Keratinocyte (primary cell): Measurements from ENCODE around the gene CD93. TPM values are rescaled to one million over a fixed set of nuclear protein-coding genes. Genes with fewer than 3 reads are reported as not detected.

Experiments used
- DNase-seq: peaks from one replicate; pipeline ENCODE4 v3.0.0-alpha.2; 2011; ENCODE audit warnings: low read depth, missing footprints, low spot score
- FAIRE-seq: peaks from 2 replicates; lab custom pipeline; 2011; peaks lifted over from hg19 to GRCh38; lab: Jason Lieb, UNC
- H2AFZ ChIP-seq: 2 replicates; pipeline ENCODE4 v1.6.0; 2012; ENCODE audit warnings: low read length, control low read depth, inconsistent platforms; ENCODE audit not compliant: control insufficient read depth
- H3K27ac ChIP-seq: 2 replicates; pipeline ENCODE4 v1.5.1; 2011; ENCODE audit warnings: low read length; ENCODE audit not compliant: control insufficient read depth, insufficient read depth
- H3K27me3 ChIP-seq: 3 replicates; pipeline ENCODE4 v1.6.0; 2011; ENCODE audit warnings: low read length; ENCODE audit not compliant: control insufficient read depth, insufficient read depth; ENCODE audit errors: extremely low read depth
- H3K36me3 ChIP-seq, 2 experiments: 2 replicates in 1 of 2; 3 replicates in 1 of 2; pipeline ENCODE4 v1.5.1; 2011; ENCODE audit warnings: low read length in 2 of 2, mild to moderate bottlenecking in 1 of 2; ENCODE audit not compliant: control insufficient read depth in 2 of 2, insufficient read depth in 2 of 2; ENCODE audit errors: extremely low read depth in 1 of 2
- H3K4me1 ChIP-seq: 3 replicates; pipeline ENCODE4 v1.5.1; 2011; ENCODE audit warnings: low read length; ENCODE audit not compliant: control insufficient read depth, insufficient read depth; ENCODE audit errors: extremely low read depth
- H3K4me2 ChIP-seq: 3 replicates; pipeline ENCODE4 v1.6.0; 2011; ENCODE audit warnings: low read depth, low read length; ENCODE audit not compliant: control insufficient read depth, insufficient read depth; ENCODE audit errors: extremely low read depth
- H3K4me3 ChIP-seq, 3 experiments: fragments of 200-600 bp in 1 of 3; sonication (generic) in 1 of 3; 2 replicates in 2 of 3; 3 replicates in 1 of 3; pipeline ENCODE4 v1.5.1; 2011 to 2016; ENCODE audit warnings: low read length in 3 of 3, mild to moderate bottlenecking in 3 of 3, control low read depth in 2 of 3, inconsistent platforms in 1 of 3, low read depth in 1 of 3, mixed read lengths in 1 of 3, mixed run types in 1 of 3, moderate library complexity in 1 of 3; ENCODE audit not compliant: control insufficient read depth in 2 of 3, insufficient read depth in 2 of 3; ENCODE audit errors: extremely low read depth in 1 of 3
- H3K79me2 ChIP-seq: 2 replicates; pipeline ENCODE4 v1.6.0; 2012; ENCODE audit warnings: low read length; ENCODE audit not compliant: control insufficient read depth, insufficient read depth
- H3K9ac ChIP-seq: 3 replicates; pipeline ENCODE4 v1.6.0; 2011; ENCODE audit warnings: low read length; ENCODE audit not compliant: control insufficient read depth, insufficient read depth; ENCODE audit errors: extremely low read depth
- H3K9me1 ChIP-seq: 3 replicates; pipeline ENCODE4 v1.6.0; 2011; ENCODE audit warnings: low read length; ENCODE audit not compliant: control insufficient read depth, insufficient read depth; ENCODE audit errors: extremely low read depth
- H3K9me3 ChIP-seq: 2 replicates; pipeline ENCODE4 v1.5.1; 2012; ENCODE audit warnings: low read depth, low read length; ENCODE audit not compliant: control insufficient read depth
- H4K20me1 ChIP-seq: 3 replicates; pipeline ENCODE4 v1.6.0; 2011; ENCODE audit warnings: low read length; ENCODE audit not compliant: control insufficient read depth, insufficient read depth; ENCODE audit errors: extremely low read depth
- EZH2 ChIP-seq: IDR thresholded peaks from one replicate; pipeline ENCODE4 v1.6.1; 2012; ENCODE audit warnings: inconsistent platforms, mild to moderate bottlenecking, low read length, moderate library complexity
- dilution Hi-C: fragments of 300-500 bp; cut with MboI; formaldehyde crosslinking; loops from one replicate; pipeline ENCODE4 v1.7.0; 2020; ENCODE audit warnings: low sequenced_read_pairs; ENCODE audit not compliant: extremely low pct_ligation_motif_present
- polyA plus RNA-seq, 5 experiments: library from polyadenylated mRNA; depleted of rRNA in 3 of 5; stranded (reverse) in 3 of 5; stranded (forward) in 1 of 5; unstranded in 1 of 5; fragments of >200 nt; gene quantifications; 1 replicate in 1 of 5; 2 replicates in 3 of 5; 3 replicates in 1 of 5; pipeline versions ENCODE4 v1.2.1 to v1.2.3, GENCODE V29; 2011 to 2012; ENCODE audit warnings: missing spikeins in 2 of 5, low read depth in 1 of 5, low replicate concordance in 1 of 5
- TF ChIP-seq, protein P1 (sequence below), 3 experiments: IDR thresholded peaks in 1 of 3; conservative IDR thresholded peaks in 1 of 3; optimal IDR thresholded peaks in 1 of 3; 2 replicates in 2 of 3; 3 replicates in 1 of 3; pipeline versions ENCODE3 to v1.5.1; 2011; ENCODE audit warnings: low read length in 3 of 3, mild to moderate bottlenecking in 3 of 3, moderate library complexity in 2 of 3, control low read depth in 1 of 3, inconsistent platforms in 1 of 3; ENCODE audit not compliant: insufficient read depth in 2 of 3; ENCODE audit errors: extremely low read depth in 1 of 3

Gene CD93
- polyA plus RNA-seq, 1 donor (not counting 4 experiments of a cell fraction or from before 2014, with no cell fraction given), result not detected

DNA sequence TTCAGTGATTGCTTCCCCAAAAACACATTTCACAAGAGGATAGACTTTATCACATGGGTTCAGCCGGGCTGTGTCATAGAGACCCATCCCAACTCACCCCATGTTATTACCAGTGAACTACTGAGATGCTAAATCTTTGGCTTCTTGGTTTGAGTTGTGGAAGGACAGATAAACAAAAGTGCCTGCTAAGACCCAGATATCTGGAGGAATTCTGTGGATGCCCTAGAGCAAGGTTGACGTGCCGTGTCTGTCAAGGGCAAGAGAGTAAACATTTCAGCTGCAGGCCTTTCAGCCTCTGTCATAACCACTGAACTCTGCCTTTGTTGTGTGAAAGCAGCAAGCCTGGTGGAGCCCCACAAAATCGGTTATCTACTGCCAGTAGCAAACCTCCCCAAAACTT lies 25.5 kb downstream of the CD93 start:
- FAIRE-seq, result no peak
- TF ChIP-seq, protein P1, sequence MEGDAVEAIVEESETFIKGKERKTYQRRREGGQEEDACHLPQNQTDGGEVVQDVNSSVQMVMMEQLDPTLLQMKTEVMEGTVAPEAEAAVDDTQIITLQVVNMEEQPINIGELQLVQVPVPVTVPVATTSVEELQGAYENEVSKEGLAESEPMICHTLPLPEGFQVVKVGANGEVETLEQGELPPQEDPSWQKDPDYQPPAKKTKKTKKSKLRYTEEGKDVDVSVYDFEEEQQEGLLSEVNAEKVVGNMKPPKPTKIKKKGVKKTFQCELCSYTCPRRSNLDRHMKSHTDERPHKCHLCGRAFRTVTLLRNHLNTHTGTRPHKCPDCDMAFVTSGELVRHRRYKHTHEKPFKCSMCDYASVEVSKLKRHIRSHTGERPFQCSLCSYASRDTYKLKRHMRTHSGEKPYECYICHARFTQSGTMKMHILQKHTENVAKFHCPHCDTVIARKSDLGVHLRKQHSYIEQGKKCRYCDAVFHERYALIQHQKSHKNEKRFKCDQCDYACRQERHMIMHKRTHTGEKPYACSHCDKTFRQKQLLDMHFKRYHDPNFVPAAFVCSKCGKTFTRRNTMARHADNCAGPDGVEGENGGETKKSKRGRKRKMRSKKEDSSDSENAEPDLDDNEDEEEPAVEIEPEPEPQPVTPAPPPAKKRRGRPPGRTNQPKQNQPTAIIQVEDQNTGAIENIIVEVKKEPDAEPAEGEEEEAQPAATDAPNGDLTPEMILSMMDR (optimal IDR thresholded peaks at IDR 0.05 in 1 of 3, IDR thresholded peaks at IDR 0.05 in 1 of 3, conservative IDR thresholded peaks at IDR 0.05 in 1 of 3; ENCODE audit: extremely low read depth in 1 of 3, insufficient read depth in 2 of 3, low read length in 3 of 3), result no peak
- no peak for TF ChIP-seq EZH2
- H3K4me2 ChIP-seq, result no peak overlapping the region

DNA sequence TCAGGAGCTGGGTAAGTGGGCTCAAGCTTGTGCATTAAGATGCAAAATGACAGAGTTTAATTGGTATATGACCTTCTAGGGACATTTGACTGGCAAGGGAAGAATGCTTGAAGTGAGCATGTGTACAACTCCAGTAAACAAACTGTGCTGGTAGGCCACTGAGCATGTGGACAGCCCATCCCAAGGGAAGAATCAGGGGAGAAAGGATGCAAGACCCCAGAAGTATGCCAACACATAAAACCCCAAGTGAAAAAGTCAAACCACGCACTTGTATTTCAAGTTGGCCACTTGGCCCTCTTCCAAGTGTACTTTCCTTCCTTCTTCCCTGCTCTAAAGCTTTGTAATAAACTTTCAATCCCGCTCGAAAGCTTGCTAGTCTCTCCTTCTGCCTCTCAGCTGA lies 26.3 kb downstream of the CD93 start:
- Histone ChIP-seq H3K4me2 (no peak overlapping the region), H3K79me2 (no peaks in the 10 kb centered on the region), H3K4me1 (no peaks in the 10 kb centered on the region), H2AFZ (no peak overlapping the region), H4K20me1 (no peaks in the 10 kb centered on the region), H3K36me3 (no peaks in the 10 kb centered on the region), H3K9ac (no peak overlapping the region), H3K4me3 (no peak overlapping the region), H3K27ac (no peak overlapping the region), H3K9me1 (no peaks in the 10 kb centered on the region), H3K9me3 (no peaks in the 10 kb centered on the region), H3K27me3 (no peaks in the 10 kb centered on the region)
- dilution Hi-C loops, result no loop called here
- TF ChIP-seq, protein P1 (optimal IDR thresholded peaks at IDR 0.05 in 1 of 3, IDR thresholded peaks at IDR 0.05 in 1 of 3, conservative IDR thresholded peaks at IDR 0.05 in 1 of 3; ENCODE audit: extremely low read depth in 1 of 3, insufficient read depth in 2 of 3, low read length in 3 of 3), result no peak
- no peak for TF ChIP-seq EZH2
- no peak for FAIRE-seq
- no peak for DNase-seq

More for the DNA sequence above, 25.5 kb downstream of the CD93 start:
- Histone ChIP-seq H4K20me1 (no peaks in the 10 kb centered on the region), H3K36me3 (no peaks in the 10 kb centered on the region), H3K79me2 (no peaks in the 10 kb centered on the region), H2AFZ (no peak overlapping the region), H3K4me3 (no peak overlapping the region), H3K9me1 (no peaks in the 10 kb centered on the region), H3K9ac (no peak overlapping the region), H3K27me3 (no peaks in the 10 kb centered on the region), H3K4me1 (no peaks in the 10 kb centered on the region), H3K9me3 (no peaks in the 10 kb centered on the region), H3K27ac (no peak overlapping the region)
- dilution Hi-C loops, result no loop called here
- DNase-seq, result no peak
